Ishikawa (cell line): ENCODE measurements around the gene MYRFL.

Experiments
- CEBPB ChIP-seq: IDR thresholded peaks from 2 replicates; pipeline ENCODE4 v1.6.1; 2012
- CREB1 ChIP-seq: IDR thresholded peaks from 2 replicates; pipeline ENCODE4 v1.6.1; 2012; ENCODE audit warnings: low read depth
- EGR1 ChIP-seq: IDR thresholded peaks from 2 replicates; pipeline ENCODE4 v1.6.1; 2012
- EP300 ChIP-seq: IDR thresholded peaks from 2 replicates; pipeline ENCODE4 v1.6.1; 2012; ENCODE audit warnings: borderline replicate concordance
- FOXM1 ChIP-seq: IDR thresholded peaks from 2 replicates; pipeline ENCODE4 v1.6.1; 2012; ENCODE audit warnings: low read depth, borderline replicate concordance
- MAX ChIP-seq: IDR thresholded peaks from 2 replicates; pipeline ENCODE4 v1.6.1; 2012
- NFIC ChIP-seq: IDR thresholded peaks from 2 replicates; pipeline ENCODE4 v1.6.1; 2012
- RAD21 ChIP-seq: IDR thresholded peaks from 2 replicates; pipeline ENCODE4 v1.6.1; 2012; ENCODE audit warnings: low read depth
- REST ChIP-seq: IDR thresholded peaks from 2 replicates; pipeline ENCODE4 v1.6.1; 2012; ENCODE audit warnings: low read depth, mild to moderate bottlenecking
- TAF1 ChIP-seq: IDR thresholded peaks from 2 replicates; pipeline ENCODE4 v1.6.1; 2012; ENCODE audit warnings: low read depth, mild to moderate bottlenecking
- TCF12 ChIP-seq: IDR thresholded peaks from 2 replicates; pipeline ENCODE4 v1.6.1; 2012; ENCODE audit warnings: low read depth
- TEAD4 ChIP-seq: IDR thresholded peaks from 2 replicates; pipeline ENCODE4 v1.6.1; 2012
- USF1 ChIP-seq: IDR thresholded peaks from 2 replicates; pipeline ENCODE4 v1.6.1; 2012
- YY1 ChIP-seq: IDR thresholded peaks from 2 replicates; pipeline ENCODE4 v1.6.1; 2012; ENCODE audit warnings: low read depth
- ZBTB7A ChIP-seq: IDR thresholded peaks from 2 replicates; pipeline ENCODE4 v1.6.1; 2012; ENCODE audit warnings: low read depth

Gene MYRFL

GRCh38 chr12:69985656-69986055 is 160.6 kb downstream of the MYRFL start:
- no peak for TF ChIP-seq CEBPB
- TF ChIP-seq RAD21, result peak; percentile 76

- TF ChIP-seq RAD21 (no peak), CREB1 (no peak), REST (no peak), EP300 (no peak), TEAD4 (no peak), FOXM1 (no peak), CEBPB (no peak), USF1 (no peak), TCF12 (no peak), NFIC (no peak), ZBTB7A (no peak), EGR1 (no peak), MAX (no peak), YY1 (no peak)
Measured at GRCh38 chr12:69986114-69986513, 161.1 kb downstream of the MYRFL start.

GRCh38 chr12:69987579-69988091 is 162.6 kb downstream of the MYRFL start:
- TF ChIP-seq YY1 (no peak), TEAD4 (peak; percentile 70), NFIC (no peak), FOXM1 (no peak), ZBTB7A (no peak), CEBPB (0 out of 2 replicates have a peak, but pooled peaks have one; percentile 25), EP300 (no peak)

- TF ChIP-seq REST (no peak), EGR1 (no peak), MAX (no peak), TCF12 (no peak)
Measured at GRCh38 chr12:69988481-69989321, 163.7 kb downstream of the MYRFL start.

- no peak for TF ChIP-seq FOXM1
- TF ChIP-seq REST, result no peak
- no peak for TF ChIP-seq CEBPB
- TF ChIP-seq EP300, result no peak
- TF ChIP-seq RAD21, result no peak
- no peak for TF ChIP-seq CREB1
- TF ChIP-seq TAF1, result no peak
- TF ChIP-seq EGR1, result no peak
- TF ChIP-seq TCF12, result no peak
Measured at GRCh38 chr12:69991690-69992288, 166.8 kb downstream of the MYRFL start.
